Vagina (tissue), 2 donors: Measurements from ENCODE around the gene AMFR.

ENCODE experiments used
- POLR2A ChIP-seq, 2 donors: fragments of 450-650 bp; IDR thresholded peaks; one replicate each; pipeline ENCODE4 v1.6.1; 2017; ENCODE audit warnings: antibody characterized with exemption in 2 of 2, mild to moderate bottlenecking in 2 of 2, moderate library complexity in 2 of 2
- POLR2AphosphoS5 ChIP-seq, 2 donors: sonication (generic); formaldehyde crosslinking; IDR thresholded peaks; one replicate each; pipeline ENCODE4 v1.9.0; 2017; ENCODE audit warnings: antibody characterized with exemption in 2 of 2, mild to moderate bottlenecking in 2 of 2, low read depth in 1 of 2; ENCODE audit not compliant: insufficient read depth in 1 of 2
- TF ChIP-seq, protein P1 (sequence below), 3 experiments: fragments of 450-650 bp in 2 of 3; fragments of 200-600 bp in 1 of 3; sonication (generic) in 1 of 3; IDR thresholded peaks; one replicate each; pipeline ENCODE4 v1.5.1; 2017 to 2019; ENCODE audit warnings: antibody characterized with exemption in 3 of 3, mild to moderate bottlenecking in 2 of 3, moderate library complexity in 2 of 3

DNA sequence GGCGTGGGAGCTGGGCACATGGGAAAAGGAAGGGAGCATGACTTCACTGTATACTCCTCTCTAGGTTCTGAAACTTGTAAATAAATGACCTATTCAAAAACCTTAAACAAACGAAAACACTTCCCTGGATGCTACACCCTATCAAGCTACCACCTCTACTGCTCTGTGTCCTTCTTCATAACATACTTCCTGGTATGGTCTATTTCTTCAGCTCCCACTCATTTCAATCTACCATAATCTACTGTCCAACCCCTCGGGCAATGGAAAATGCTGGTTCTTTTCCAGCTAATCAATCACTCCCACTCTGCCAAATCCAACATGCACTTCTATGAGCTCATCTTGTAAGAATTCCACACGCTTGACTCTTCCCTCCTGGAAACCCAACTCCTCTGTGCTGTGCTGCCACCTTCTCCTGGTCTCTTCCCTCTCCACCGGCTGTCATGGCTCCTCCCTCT is 42.4 kb downstream of the AMFR start:
- TF ChIP-seq, protein P1, sequence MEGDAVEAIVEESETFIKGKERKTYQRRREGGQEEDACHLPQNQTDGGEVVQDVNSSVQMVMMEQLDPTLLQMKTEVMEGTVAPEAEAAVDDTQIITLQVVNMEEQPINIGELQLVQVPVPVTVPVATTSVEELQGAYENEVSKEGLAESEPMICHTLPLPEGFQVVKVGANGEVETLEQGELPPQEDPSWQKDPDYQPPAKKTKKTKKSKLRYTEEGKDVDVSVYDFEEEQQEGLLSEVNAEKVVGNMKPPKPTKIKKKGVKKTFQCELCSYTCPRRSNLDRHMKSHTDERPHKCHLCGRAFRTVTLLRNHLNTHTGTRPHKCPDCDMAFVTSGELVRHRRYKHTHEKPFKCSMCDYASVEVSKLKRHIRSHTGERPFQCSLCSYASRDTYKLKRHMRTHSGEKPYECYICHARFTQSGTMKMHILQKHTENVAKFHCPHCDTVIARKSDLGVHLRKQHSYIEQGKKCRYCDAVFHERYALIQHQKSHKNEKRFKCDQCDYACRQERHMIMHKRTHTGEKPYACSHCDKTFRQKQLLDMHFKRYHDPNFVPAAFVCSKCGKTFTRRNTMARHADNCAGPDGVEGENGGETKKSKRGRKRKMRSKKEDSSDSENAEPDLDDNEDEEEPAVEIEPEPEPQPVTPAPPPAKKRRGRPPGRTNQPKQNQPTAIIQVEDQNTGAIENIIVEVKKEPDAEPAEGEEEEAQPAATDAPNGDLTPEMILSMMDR (IDR thresholded peaks at IDR 0.05) = no peak
- TF ChIP-seq POLR2A (IDR thresholded peaks at IDR 0.05) = no peak
- no peak for TF ChIP-seq POLR2AphosphoS5 (IDR thresholded peaks at IDR 0.05; ENCODE audit: insufficient read depth in 1 of 2, low read depth in 1 of 2)
